Measurements from ENCODE around the gene RGL2.

DNA sequence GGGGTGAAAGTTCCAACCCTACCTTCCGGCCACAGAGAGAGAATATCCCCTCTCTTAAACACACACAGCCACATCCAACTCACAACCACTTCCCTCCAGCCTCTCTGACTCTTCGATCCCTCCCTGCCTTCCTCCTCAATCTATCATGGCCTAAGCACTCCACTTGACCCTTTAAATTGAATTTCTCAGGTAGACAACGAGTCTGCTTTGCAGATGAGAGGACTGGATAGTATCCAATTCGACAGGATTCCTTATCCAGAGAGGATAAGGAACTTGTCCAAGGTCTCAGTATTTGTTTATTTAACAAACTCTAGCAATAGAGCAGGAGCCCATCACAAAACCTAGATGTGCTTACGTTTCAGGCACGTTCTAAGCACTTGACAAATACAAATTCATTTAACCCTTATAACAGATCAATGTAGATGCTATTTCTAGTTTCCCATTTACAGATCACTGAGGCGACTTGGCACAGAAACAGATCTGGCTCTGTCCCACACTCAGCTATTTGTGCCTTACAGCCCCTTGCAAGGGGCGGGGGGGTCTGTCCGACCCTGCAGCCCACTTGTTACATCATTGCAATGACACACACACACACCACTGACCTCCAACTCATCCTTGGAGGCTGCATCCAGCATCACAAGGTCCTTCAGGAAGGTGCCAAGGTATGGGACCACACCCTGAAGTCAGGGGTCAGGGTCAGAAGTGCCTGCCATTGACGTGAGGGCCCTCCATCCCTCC is 4.5 kb downstream of the RGL2 start:
- no peak for TF ChIP-seq POLR2A (IDR thresholded peaks at IDR 0.05; ENCODE audit: low read depth, low read length)
- no peak for TF ChIP-seq POLR2AphosphoS5 (IDR thresholded peaks at IDR 0.05; ENCODE audit: insufficient read depth, low read depth, low read length)
- no peak for TF ChIP-seq CTCF (IDR thresholded peaks at IDR 0.05; ENCODE audit: extremely low read depth in 1 of 2, insufficient read depth in 1 of 2, low read depth in 1 of 2, low read length in 2 of 2)
- TF ChIP-seq MAX (IDR thresholded peaks at IDR 0.05; ENCODE audit: insufficient read depth, insufficient read length): no peak
- TF ChIP-seq EZH2 (IDR thresholded peaks at IDR 0.05; ENCODE audit: borderline replicate concordance, low read depth, low read length, severe bottlenecking): no peak
- no peak for TF ChIP-seq MYC (IDR thresholded peaks at IDR 0.05; ENCODE audit: low read depth, low read length)

Measured in endothelial cell of umbilical vein (primary cell).